HuH-7 (cell line): Measurements from ENCODE around the gene CYTIP.

Experiments
- DNase-seq: peaks from one replicate; pipeline ENCODE4 v3.0.0; 2011; ENCODE audit warnings: low spot score

CYTIP gene

DNA sequence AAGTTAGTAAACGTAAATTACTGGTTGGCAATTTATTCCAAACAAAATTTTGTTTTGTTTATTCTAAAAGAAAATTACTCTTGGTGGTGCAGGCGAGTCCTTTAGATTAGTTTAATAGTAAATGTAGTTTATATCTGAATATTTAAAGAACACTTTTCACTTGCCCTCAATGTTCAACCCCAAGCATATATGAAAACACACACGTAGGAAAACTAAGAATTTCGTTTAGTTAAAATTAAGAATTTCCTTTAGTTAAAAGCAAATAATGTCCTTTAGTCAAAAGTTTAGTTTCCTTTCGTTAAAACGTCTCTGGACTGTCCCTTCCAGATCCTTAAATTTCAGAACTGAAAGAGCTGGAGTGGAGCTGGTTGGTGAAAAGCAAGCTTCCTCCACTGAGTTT, 19.1 kb upstream of the CYTIP start:
- DNase-seq, result no peak

DNA sequence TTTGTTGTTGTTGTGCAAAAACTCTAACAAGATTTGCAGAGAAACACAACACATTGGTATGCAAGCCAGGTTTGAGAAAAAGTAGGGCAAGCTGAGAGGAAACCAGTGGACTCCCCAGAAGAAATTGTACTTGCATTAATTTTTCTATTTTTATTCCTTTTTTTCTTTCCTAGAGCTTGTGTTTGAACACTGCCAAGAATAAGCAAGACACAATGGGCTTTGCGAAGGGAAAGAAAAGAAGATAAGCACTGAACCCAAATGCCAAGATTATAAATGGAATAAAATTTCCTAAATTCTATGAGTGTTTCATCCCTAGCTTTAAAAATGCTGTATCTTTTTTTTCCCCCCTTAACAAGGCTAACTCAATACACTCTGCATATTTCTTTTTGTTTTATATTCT, 17.0 kb upstream of the CYTIP start:
- no peak for DNase-seq

DNA sequence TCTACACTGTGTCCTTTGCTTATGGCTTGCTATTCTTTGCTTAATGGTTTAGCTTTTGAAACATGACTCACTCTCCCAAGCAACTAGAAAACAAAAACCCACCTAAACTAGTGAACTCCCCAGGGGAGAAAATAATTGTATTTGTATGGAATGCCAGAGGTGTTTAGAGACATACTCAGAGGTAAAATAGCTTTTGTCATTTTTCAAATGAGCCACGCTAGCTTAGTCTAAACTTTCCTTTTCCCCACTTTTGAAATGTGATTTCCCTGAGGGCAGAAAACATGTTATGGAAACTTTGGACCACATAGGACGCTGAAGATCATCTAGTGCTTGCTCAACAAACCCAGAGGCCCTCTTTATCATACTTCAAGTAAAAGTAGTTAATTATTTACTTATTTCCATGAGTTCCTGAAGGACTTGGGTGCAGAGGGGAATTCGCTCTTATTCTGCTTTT, 16.5 kb upstream of the CYTIP start:
- peak; percentile 36 for DNase-seq

DNA sequence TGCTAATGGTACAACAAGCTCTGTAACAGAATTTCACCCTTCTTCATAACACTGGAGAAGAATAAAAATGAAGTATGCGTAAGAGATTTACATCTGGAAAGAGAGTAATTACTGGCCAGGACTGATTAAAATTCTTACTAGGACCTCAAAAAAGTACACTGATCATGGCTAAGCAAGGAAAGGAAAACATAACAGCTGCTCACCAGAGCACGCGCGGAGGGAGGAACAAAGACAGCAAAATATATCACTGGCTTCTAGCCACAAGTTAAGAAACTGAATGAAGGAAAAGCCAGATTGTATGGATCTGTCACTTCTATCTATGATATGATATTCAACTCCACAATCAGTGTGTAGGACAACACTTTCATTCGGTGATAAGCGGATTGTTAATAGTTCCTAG, 15.6 kb upstream of the CYTIP start:
- no peak for DNase-seq

DNA sequence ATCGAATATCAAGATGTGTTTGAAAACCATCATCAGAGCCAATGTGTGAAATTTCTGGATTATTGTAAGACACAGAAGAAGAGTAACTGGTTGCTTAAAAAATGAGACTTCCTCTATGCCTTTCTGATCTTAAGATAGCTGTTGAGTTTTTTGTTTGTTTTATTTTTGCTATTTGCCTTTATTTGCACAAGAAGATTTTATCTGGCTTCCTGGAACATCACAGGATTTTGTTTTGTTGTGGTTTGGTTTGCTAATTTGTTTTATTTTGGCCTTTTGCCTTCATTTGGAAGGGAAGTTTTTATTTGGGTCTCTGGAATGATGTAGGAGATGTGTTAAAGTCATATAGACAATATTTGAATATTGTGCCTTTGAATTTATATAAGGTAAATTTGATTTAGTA, 3.9 kb upstream of the CYTIP start:
- no peak for DNase-seq

DNA sequence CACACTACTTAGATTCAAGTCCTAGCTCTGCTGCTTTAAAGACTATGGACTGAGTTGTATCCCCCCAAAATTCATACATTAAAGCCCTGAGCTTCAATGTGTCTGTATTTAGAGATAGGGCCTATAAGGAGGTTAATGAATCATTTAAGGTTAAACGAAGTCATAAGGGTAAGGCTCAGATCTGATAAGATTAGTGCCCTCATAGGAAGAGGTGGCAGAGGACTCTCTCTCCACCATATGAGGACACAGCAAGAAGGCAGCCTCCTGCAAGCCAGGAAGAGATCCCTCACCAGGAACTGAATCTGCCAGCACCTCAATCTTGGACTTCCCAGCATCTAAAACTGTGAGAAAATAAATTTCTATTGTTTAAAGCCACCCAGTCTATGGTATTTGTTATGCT, 3.1 kb upstream of the CYTIP start:
- DNase-seq, result no peak

DNA sequence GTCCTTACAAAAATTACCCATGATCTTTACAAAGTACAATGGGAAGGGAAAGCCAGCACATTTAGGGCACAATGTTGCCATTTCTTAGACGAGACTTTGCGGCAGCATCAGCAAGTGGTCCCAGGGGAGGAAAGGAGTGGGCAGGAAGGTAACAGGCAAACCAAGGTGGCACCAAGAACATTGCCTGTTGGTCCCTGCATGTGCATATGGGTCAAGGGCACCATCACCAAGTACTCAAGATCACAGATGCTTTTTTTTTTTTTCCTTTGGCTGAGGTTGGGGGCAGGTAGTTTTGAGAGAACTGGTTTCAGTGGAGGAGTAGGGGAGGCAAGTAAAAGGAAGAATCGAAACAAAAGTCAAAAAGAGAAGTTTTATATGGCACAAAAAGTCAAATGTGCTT, 752 bp upstream of the CYTIP start:
- no peak for DNase-seq

DNA sequence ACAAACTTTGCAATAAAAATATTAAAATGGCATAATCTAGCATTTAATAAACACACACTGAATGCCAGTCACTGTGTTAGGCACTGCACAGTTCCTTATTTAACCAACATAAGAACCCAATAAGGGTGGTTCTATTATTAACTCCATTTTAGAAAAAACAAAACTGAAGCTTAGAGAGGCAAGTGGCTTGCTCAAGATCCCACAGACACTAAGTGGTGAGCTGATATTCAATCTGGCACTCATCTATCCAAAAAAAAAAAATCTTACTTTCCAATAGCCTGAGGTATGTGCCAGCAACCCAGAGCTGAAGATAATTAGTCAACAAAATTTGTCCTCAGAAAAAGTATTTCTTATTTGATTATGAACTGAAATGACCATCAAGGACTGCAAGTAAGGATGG, 799 bp downstream of the CYTIP start:
- no peak for DNase-seq

DNA sequence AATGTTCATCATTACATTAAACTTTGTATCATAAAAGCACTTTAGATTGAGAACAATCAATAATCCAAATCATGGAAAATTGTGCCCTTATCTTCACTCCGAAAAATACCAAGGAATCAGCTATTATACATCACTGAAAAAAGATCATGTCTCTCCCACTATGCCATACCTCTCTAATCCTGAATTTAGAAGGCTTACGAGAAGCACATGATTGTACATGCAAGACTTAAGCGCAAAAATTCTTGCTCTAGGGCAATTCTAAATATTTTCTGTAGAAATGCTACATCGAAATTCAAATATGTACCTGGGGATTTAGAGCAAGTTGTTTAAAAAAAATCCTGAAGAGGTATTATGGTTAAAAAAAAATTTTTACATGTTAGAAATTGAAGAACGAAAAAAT, 1.3 kb downstream of the CYTIP start:
- no peak for DNase-seq

DNA sequence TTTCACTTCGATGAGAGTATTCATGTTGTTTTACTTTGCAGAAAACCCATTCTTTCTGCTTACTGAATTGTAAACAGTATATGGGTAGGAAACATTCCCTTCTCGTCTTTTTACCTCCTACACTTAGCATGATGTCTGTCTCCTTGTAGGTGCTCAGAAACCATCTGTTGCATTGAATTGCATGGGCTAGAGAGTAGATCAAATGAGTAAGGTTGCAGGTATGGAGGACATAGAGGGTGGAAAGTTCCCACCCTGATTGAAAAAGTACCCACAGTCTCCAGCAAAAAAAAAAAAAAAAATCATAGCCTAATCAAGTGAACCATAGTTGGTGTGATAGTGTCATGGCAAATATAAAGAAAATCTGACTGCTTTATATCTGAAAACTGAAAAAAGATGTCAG, 1.7 kb downstream of the CYTIP start:
- DNase-seq, result no peak

DNA sequence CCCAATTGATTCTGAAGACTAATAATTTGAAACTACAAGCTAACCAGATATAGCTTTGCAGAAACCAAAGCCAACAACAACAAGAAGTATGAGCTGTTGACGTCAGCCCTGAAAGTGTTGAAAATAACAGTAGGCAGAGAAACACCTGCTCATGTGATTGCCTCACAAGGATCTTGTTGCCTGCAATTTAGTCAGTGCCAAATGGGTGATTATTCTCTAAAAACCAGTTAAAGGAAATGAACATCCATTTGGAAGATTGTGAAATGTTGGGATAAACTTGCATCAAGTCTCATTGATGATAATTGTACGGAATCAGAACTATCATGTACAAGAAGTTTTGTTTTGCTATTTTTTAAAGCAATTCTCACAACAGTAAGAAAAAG, 2.8 kb downstream of the CYTIP start:
- no peak for DNase-seq

DNA sequence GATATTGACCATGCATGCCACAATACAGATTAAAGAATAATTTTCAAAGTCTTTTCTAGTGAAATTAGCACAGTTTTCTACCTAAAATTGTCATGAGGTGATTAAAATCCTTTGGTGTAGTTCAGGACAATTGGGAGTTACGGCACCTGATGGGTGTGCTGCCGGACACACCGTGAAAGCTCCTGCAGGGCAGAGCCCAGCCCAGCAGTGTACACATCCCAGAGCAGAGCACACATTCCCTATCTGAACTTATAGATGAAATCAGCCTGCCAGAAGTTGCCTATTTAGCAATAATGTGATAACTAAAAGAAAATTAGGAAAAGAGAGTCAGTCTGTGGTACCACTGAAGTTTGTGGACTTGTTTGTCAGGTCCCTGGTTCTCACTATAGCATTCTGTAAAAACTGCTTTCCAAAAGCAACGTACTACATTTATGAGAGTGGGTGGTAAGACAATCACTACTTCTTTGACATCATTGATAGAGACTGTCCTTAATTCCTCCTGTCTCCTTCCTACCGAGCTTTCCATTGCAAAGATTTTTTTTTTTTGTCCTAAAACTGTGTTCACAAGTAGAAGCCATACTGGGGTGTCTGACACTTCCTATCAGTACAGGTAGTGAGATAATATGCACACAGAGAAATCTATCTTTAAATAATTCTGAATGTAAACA, 3.4 kb downstream of the CYTIP start:
- no peak for DNase-seq

DNA sequence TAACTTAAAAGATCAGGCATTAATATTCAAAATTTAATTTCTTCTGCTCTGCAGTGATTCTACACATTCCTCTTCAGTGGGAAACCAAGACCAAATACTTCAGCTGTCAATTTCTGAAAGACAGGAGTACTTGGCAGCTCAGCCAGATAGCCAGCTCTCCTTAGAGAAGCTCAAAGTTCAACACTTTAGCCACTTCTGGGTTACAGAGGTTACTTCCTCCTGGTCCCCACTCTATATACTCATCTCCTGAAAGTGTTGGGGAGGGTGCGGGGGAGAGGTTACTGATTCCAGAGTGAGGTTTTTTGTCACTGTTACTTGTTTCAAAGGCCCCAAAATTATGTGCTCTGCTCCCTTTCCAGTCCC, 4.1 kb downstream of the CYTIP start:
- DNase-seq, result no peak

DNA sequence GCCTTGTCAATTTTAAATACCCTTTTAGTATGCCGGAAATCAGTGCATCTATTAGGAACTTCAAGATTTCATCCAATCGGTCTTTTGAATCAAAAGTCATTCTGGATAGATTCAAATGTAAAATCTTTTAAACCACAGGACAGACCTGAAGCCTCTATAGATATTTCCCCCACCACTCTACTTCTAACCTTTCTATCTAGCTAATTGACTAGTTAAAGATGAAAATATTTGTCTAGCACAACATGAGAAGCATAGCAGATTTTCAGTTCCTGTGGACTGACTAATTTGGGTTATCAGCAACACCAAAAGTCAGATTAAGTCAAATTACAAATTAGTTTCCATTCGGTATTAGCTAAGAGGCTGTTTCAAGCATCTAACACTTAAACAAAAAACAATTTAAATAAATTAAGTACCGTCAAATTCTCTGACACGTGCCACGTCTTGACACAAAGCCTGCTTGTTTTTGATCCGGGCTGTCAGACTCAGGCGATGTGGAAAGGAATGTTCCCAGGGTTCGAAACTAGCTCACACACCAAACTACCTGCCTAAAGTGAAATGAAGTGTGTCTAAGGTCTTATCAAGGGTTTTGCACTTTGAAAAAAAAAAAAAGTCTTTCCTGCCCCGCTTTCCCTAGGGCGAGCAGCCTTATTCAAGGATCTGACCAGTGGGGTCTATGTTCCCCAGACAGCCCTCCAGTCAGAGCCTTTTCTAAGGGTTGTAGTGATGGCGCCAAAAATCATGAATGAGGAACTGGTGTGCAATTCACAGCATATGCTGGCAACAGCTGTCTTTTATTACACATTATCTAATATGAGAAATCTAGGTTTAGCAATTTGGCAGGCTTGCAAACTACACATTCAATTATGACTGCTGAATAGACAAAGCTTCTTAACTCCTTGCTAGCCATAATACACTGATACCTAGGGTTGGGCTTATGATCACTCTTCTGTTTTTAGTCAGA, 4.7 kb downstream of the CYTIP start:
- no peak for DNase-seq

DNA sequence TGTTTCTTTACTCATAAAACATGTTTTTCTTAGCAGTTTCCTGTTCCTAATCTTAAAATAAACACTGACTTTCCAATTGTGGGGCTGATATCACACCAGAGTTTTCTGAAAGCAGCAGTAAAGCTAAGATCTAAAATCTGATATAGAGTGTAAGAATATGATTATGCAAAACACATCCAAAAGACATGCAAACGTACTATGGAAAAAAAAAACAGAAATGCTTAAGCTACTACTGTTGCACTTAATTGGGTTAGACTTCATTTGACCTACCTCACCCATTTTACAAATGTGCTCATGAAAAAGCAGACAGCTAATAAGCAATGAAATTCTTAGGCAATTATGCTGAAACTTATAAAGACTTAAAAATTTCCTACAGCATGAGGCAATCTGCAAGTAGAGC, 10.5 kb downstream of the CYTIP start:
- no peak for DNase-seq

DNA sequence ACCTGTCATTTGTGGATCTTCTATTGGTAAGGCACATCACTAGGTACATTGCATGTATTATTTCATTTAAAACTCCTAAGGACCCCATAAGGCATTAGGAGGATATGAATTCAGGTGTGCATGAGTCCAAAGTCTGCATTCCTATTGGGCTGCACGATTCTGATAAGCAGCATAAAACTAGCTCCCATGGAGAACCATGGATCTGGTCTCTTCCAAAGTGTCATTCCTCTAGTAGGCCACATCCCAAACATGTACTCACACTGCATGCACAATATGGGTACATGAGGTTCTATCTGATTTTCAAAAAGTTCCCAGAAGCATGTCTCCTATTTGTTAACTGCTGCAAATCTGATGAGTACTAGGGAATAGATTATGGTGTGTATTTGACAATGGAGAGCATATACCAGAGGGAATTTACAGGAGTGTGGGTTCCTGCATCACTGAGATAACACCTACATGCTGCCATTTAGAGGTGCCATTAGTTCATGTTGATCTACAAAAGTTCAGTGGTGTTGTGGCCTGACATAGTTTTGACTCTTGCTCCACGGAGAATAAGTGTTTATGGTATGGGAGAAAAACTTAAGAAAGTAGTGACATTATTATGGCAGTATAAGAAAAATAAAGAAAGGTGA, 11.3 kb downstream of the CYTIP start:
- no peak for DNase-seq

DNA sequence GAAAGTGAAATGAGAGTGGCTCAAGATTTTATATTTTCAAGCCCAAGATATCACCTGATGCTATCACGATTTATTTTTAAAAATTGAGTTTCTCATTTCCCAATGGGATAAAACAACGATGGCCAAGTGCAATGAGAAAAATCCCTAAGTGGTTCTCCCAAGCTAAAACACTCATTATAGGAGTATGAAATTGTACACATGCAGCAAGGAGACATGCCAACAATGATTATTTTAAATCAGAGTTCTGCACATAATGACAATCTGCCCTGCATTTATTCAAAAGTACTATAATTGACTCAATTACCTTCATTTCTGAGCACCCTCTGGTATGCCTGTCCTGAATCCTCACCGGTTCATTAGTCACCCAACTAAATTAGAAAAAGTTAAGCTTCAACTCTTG, 12.7 kb downstream of the CYTIP start:
- DNase-seq, result no peak

DNA sequence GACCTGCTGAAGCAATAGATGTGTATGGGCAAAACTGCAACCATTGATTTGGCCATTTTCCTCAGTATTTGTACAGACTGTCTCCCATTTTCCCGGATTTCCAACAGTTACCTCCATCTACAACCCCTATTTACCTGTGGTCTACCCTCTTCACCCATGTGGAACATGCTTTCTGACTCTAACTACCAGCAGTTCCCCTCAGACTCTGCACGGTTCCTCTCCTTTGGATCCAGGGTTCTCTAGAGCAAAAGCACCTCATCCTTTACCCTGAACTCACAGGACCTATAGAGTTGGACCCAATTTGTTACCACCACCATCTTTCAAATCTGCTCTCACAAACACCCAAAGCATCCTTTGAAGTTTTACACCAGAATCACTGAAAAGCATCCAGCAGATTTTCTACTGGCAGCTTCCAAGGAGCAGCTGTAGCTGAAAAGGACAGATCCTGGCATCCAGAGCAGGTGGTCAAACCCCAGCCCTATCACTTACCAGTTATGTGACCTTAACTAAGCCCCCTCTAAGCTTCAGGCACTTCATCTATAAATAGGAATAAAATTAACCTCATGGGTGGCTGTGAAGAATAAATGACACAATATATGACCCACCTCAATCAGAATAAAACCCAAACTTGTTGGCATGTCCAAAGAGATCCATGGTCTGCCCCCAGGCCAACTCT, 15.3 kb downstream of the CYTIP start:
- DNase-seq, result no peak

DNA sequence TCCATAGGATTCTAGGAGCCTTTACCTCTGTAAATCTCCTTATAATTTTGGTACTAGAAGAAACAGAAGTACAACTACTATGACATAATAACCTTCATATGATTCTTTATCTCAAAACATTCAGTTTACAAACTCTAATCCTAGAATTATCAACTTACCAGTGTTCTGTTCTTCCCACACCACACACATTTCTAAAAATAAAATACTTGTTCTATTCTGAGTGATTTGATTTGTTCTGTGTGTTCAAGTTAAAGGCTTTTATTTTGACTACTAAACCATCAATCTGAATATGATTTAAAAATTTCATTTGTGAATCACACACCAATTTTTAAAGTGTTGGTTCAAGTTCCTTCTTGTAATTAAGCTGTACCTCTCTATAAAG, 16.0 kb downstream of the CYTIP start:
- no peak for DNase-seq

DNA sequence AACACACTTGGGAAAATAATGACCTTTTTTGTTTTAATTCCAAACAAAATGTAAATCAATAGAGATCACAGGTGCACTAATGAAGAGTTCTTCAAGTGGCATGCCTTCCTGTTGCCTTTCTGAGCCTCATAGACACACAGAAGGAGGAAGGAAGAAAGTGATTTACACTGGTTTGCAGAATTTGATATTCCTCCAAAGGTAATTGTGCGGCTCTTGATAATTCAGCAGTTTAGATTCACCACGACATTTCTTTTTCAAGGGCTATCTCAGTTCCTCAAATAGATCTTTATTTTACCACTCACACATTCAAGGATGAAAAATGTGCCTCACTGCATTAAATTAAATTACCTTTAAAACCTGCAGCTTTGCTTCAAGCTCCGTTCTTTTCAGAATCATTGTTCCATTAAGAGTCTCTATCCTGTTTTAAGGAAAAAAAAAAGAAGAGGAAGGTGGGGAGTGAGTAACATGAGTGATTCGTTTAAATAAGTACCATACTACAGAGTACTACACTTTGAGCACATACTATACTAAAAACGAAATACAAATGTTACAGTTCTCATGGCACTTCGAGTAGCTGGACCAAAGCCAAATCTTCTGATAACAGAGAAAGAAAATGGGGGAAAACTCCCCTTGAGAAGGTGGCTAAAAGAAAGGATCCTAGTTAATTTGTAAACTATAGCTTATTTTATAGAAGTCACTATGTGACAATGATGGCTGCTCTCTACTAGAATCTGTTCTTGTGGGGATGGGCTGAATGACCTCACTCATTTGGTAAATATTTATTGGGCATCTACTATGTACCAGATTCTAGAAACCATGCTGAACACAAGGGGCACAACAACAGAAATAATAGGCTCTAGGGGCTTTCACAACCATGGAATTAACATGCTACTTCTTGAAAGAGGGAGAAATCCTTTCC, 16.6 kb downstream of the CYTIP start:
- no peak for DNase-seq

DNA sequence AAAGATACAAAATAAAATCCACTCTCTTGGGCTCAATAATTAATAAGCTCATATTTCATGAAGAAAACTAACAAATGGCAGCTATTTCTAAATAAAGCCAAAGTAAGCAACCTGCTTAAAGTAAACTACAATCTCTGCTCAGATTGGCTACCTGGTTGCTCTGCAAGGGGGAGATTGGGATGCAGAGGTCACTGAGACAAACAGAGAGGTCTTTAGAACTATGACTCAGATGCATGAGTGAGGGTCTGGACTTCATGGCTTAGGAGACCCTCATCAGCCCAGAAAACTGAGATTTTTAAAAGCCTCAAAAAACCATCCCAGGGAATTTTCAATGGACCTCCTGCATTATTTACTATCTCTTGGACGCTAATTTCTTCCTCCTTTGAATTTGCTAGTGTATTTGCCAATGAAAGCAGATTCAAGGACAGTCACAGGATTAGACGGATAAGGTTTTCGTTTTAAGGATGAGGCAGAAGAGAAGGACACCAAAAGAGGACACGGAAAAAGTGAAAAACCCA, 17.4 kb downstream of the CYTIP start:
- no peak for DNase-seq
